OCI-M2 (cell line): ENCODE results near the gene TH.
A peak's percentile ranks its signal among the peaks of the same experiment; 100 is the strongest.

Experiments used
- DNase-seq: peaks from one replicate; lab custom pipeline; 2025; ENCODE audit not compliant: unreplicated experiment; lab: John Stamatoyannopoulos, UW

TH gene

DNA sequence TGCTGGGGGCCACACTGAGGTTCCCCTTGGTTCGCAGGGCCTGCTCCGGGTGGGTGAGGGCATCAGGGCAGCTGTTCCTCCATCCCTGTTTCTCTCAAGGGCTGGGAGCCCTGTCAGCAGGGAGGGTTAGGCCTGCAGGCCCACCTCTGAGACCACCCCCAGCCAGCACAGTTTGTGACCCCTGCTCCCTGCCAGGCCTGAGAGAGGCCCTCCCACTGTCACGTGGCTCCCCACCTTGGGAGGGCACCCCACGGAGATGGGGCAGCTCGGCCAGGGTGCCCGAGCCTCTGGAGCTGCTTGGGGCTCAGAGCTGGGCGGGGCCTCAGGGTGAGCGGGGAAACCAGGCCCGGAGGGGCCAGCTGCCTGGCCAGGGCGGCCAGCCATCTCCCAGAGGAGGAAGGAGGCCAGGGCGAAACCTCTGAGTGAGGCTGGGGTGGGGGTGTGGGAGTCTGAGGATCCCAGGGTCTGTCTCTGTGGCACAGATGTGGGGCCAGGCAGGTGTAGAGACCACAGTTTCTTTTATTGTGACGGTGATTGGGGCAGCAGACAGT lies 8.1 kb downstream of the TH start:
- no peak for DNase-seq

GRCh38 chr11:2160736-2161259 lies 10.8 kb downstream of the TH start, which contains the start of gene INS:
Gene INS, minus strand, starts transcription at chr11:2161209. Its CDS starts 238 bp downstream, at chr11:2160971.
- no peak for DNase-seq

GRCh38 chr11:2159536-2160413 lies 11.8 kb downstream of the TH start:
- DNase-seq = no peak

- no peak for DNase-seq
These were observed 12.6 kb downstream of the TH start for GRCh38 chr11:2158966-2159365.

GRCh38 chr11:2158296-2158737 lies 13.3 kb downstream of the TH start:
- no peak for DNase-seq

DNA sequence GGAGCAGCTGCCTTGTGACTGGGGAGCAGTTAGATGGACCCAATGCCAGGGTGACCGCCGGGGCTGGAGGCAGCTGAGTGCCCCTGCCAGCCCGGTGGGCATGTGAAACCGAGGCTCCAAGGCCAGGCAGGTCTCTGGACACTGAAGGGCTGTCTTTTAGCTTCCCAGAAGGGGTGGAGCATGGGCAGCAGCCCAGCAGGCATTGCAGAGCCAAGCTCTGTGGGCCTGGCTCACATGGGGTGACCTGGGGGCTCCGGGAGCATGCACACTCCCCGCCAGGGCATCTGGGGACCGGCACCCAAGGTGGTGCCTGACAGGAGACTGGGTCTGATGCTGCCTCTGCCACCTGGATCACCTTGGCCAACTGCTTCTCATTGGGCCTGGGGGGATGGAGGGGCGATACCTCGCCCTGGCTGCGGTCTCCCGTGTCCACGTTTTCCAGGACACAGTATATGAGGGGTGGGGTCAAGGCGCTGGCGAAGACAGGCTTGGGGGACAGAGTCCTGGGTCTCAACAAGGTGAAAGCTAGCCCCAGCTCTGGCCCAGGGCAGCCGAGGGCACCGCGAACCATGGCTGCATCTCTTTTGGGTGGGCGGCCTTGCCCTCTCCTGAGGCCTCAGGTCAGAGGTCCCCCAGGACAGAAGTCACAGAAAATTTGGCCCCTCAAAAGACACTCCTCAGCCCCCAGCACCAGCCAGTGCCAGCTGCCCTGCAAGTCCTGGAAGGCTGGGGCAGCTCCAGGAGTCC lies 14.1 kb downstream of the TH start:
- DNase-seq = no peak

GRCh38 chr11:2156416-2157182 lies 15.0 kb downstream of the TH start:
- no peak for DNase-seq

DNA sequence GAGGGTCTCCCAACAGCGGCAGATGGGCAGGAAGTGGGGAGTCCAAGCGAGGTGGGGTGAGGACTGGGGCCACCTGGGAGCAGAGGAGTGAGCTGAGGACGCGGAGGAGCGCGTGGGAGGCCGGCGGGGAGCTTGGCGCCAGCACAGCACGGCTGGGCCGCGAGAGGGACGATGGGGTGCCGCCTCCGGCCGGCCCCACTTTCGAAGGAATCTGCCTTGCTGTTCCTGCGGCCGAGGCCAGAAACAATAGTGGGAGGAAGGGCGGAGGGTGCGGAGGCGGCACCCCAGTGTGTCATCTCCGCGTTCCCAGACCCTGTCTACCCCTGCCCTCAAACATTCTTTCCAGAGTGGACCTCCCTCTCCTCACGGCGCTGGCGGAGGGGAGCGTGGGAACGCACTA lies 16.1 kb downstream of the TH start:
- no peak for DNase-seq

DNA sequence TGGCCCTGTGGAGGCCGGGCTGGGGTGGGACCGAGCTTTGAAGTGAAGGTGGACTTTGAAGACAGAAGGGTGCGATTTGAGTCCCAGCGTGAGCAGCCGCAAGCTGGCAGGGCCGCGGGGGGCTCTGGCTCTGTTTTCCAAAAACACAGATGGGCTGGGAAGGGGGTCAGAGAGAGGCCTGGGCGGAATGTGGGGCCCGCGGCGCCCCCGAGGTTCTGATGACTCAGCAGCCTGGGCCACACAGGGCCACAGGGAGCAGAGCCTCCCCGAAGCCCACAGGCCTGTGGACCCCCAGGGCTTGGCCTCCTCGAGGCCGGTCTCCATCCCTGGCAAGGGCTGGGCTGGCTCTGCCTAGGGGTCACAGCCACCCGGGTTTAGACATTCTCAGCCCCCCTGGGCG lies 16.7 kb downstream of the TH start:
- DNase-seq = no peak

DNA sequence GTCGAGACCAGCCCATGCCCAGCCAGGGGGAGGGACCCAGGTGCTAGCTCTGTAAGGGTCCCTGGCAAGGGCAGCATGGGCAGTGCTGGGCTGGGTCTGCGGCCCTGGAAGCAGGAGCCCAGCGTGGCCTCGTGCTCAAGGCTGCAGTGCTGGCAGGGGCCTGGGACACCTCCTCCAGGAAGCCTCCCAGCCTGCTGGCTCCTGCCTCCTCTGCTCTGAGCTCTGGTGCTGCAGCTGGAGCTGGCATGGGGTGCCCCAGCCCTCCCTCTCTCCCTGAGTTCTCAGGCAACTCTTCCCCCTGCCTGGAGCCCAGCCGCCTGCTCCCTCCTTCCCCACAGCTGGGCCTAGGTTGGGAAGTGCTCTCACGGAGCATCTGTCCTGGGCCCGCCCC lies 17.4 kb downstream of the TH start:
- no peak for DNase-seq

DNA sequence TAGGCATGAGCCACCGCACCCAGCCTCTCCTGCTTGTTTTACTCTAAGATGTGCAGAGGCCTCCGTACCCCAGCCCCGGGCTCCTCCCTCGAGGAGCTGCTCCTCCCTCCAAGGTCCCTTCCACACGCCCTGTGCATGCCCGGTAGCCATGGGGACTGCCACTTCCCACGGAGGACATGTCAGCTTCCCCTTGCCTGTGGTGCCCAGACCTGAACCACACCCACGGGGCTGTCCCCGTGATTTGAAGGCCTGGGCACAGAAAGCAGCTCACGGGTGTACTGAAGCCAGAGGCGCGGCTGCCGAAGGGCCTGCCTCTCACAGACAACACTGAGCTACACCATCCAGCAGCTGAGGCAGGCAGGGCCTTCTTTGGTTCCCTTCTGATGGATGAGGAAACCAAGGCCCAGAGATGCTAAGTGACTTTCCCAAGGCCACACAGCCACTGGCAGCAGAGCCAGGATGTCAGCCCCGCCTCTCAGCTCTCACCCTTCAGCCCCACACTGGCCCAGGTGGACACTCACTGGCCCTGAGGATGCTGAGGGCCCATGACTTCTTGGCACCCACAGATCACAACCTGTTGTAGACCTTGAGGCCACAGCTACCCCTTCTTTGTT lies 17.9 kb downstream of the TH start:
- DNase-seq = no peak

GRCh38 chr11:2151500-2152257 lies 19.9 kb downstream of the TH start:
- DNase-seq = peak; percentile 35

GRCh38 chr11:2149864-2150847 lies 21.5 kb downstream of the TH start:
- no peak for DNase-seq

DNA sequence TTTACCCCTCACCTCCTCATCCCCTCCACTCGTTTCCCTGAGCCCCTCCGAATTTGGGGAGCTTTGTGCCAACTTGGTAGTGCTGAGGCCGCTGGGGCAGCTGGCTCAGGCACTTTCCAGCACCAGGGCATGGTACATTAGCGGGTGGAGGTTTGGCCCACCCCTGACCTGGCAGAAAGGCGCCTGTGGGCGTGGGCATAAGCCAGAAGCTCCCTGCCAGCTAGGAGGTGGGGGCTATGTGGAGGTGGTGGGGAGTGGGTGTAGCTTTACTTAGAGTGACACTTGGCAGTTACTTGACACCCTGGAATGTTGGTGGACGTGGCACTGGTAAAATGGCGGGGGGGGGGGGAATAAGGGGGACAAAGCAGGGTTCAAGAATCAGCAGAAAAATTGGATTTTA lies 22.2 kb downstream of the TH start:
- no peak for DNase-seq

DNA sequence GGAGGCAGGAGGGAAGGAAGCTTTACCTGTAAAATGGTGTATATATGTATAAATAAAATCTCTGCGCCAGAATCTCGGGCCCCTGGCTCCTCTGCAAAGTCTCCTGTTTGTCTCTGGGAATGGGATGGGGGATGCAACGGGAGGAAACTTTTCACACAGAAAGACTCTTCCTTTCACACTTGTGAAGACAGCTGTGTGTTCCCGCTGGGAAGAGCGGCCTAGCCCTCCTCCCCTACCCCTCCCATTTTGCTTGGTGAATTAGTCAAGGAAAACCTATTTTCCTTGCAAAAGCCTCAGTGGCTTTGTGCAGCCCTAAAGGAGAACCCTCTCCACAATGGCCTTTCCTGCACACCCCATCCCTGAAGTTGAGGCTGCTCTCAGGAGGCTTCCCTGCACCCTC lies 23.0 kb downstream of the TH start:
- no peak for DNase-seq

DNA sequence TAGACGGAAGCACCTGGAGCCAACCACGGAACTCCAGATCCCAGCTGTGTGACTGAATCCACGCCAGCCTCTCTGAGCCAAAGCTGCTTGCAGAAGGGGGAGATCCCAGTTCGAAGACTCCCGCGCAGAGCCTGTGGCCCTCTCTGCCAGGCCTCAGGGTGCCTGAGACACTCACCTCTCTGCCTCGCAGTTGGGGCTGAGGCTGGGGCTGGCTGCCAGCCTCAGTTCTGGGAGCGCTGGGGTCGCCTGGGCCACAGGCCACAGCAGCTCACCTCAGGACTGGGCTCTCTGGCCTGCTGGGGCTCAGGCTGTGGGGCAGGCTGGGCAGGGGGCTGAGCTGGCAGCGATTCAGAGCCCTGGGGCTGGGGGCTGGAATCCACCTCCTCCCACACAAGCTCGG lies 24.2 kb downstream of the TH start:
- no peak for DNase-seq

DNA sequence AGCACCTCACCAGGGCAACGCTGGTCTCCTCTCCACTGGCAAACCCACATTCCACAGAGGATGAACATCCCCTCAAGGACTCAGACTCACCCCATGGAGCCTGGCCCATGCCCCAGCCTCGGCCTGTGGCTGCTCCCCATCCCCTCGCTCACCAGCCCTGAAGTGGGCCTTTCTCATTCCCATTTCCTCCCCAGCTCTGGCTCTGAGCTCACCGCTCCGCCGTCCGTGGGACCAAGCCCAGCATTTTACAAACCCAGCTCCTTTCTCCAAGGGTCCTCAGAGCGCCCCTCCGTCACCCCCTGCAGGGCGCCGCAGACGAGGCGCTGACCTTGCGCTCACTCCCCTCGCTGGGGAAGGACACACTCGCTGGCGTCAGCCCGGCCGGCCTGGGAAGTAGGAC lies 25.6 kb downstream of the TH start:
- DNase-seq = no peak

DNA sequence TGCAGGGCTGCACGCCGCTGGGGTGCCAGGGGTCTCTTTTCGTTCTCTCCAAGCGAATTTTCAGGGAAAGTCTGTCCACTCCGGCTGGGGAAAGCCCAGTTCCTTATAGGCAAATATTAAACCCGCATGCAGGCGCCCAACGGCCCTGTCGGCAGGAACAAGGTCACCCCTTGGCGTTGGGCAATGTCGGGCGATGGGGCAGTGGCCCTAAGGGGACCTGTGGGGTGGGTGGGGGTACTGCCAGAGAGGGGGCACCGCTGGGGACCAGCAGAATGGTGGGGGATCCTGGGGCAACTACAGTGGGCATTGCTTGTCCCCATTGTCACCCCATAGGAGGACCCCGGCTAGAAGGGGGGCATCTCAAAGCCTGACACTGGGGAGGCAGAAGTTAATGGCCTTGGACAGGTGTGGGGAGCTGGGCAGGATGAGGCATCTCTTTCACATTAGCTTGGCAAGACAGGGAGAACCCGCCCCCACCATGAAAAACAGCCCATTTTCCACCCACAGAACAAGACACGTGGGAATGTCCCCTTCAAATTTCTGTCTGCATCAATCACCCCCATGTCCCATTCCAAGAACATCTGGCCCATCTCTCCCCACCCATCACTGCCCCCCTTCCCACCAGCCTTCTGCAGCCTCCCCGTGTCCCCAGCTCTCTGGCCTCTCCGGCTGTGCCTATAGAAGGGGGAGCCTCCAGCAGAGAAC lies 26.9 kb downstream of the TH start:
- DNase-seq = no peak
